SK-N-MC (cell line): ENCODE measurements around the gene CYFIP2.

Experiments
- DNase-seq: peaks from one replicate; pipeline ENCODE4 v3.0.0-alpha.2; 2011; ENCODE audit warnings: low read depth, low spot score
- H3K27ac ChIP-seq: fragments of 200-600 bp; sonication (generic); 2 replicates; pipeline ENCODE4 v1.5.1; 2016; ENCODE audit warnings: mixed run types
- H3K36me3 ChIP-seq: fragments of 200-600 bp; sonication (generic); 2 replicates; pipeline ENCODE4 v1.6.1; 2017; ENCODE audit warnings: antibody characterized with exemption, low read length, mixed read lengths; ENCODE audit not compliant: insufficient read depth
- H3K4me3 ChIP-seq: fragments of 200-600 bp; sonication (generic); 2 replicates; pipeline ENCODE4 v1.5.1; 2016
- H3K9ac ChIP-seq: fragments of 200-600 bp; sonication (generic); 2 replicates; pipeline ENCODE4 v1.8.0; 2017; ENCODE audit warnings: mixed run types, mixed read lengths; ENCODE audit not compliant: insufficient read length
- H3K9me3 ChIP-seq: fragments of 200-600 bp; sonication (generic); 2 replicates; pipeline ENCODE4 v1.6.1; 2017; ENCODE audit warnings: low read depth, mild to moderate bottlenecking, antibody characterized with exemption, low read length, moderate library complexity, mixed read lengths
- EZH2 ChIP-seq: fragments of 200-600 bp; sonication (generic); IDR thresholded peaks from one replicate; pipeline ENCODE4 v1.6.1; 2017; ENCODE audit warnings: antibody characterized with exemption
- FOXP2 ChIP-seq: optimal IDR thresholded peaks from 2 replicates; pipeline ENCODE3; 2011; ENCODE audit warnings: mild to moderate bottlenecking, moderate library complexity; ENCODE audit not compliant: insufficient read depth; ENCODE audit errors: extremely low read length, control extremely low read depth
- POLR2AphosphoS5 ChIP-seq: IDR thresholded peaks from 2 replicates; pipeline ENCODE4 v1.6.1; 2012; ENCODE audit warnings: mild to moderate bottlenecking, low read depth, low read length, borderline replicate concordance

CYFIP2 gene

GRCh38 chr5:157303023-157303422, 37.1 kb downstream of the CYFIP2 start:
- TF ChIP-seq FOXP2 (no peak), EZH2 (no peak), POLR2AphosphoS5 (no peak)
- DNase-seq, result no peak
- no peak overlapping the region for H3K4me3 ChIP-seq
- H3K36me3 ChIP-seq, result no peaks in the 10 kb centered on the region
- H3K9me3 ChIP-seq, result no peaks in the 10 kb centered on the region
- no peak overlapping the region for H3K9ac ChIP-seq
- H3K27ac ChIP-seq, result no peak overlapping the region

GRCh38 chr5:157303667-157304327, 37.9 kb downstream of the CYFIP2 start:
- no peak for DNase-seq
- Histone ChIP-seq H3K9me3 (no peaks in the 10 kb centered on the region), H3K27ac (no peak overlapping the region), H3K36me3 (no peaks in the 10 kb centered on the region), H3K9ac (no peak overlapping the region), H3K4me3 (no peak overlapping the region)
- TF ChIP-seq FOXP2 (no peak), POLR2AphosphoS5 (no peak), EZH2 (no peak)

GRCh38 chr5:157306081-157306480, 40.2 kb downstream of the CYFIP2 start:
- TF ChIP-seq POLR2AphosphoS5 (no peak), FOXP2 (no peak), EZH2 (no peak)
- no peaks in the 10 kb centered on the region for H3K9me3 ChIP-seq
- no peak overlapping the region for H3K9ac ChIP-seq
- H3K36me3 ChIP-seq, result no peaks in the 10 kb centered on the region
- DNase-seq, result no peak
- H3K4me3 ChIP-seq, result no peak overlapping the region
- H3K27ac ChIP-seq, result no peak overlapping the region

- no peaks in the 10 kb centered on the region for H3K9me3 ChIP-seq
- TF ChIP-seq FOXP2 (no peak), POLR2AphosphoS5 (no peak), EZH2 (no peak)
- no peak overlapping the region for H3K9ac ChIP-seq
- no peaks in the 10 kb centered on the region for H3K36me3 ChIP-seq
- no peak overlapping the region for H3K27ac ChIP-seq
- DNase-seq, result no peak
- H3K4me3 ChIP-seq, result no peak overlapping the region
Measured at GRCh38 chr5:157306692-157307471, 41.0 kb downstream of the CYFIP2 start.

GRCh38 chr5:157308836-157309465, 43.0 kb downstream of the CYFIP2 start:
- Histone ChIP-seq H3K9ac (no peak overlapping the region), H3K27ac (no peak overlapping the region), H3K9me3 (no peaks in the 10 kb centered on the region), H3K36me3 (no peaks in the 10 kb centered on the region), H3K4me3 (no peak overlapping the region)
- DNase-seq, result no peak
- TF ChIP-seq EZH2 (no peak), FOXP2 (no peak), POLR2AphosphoS5 (no peak)

- H3K36me3 ChIP-seq, result no peaks in the 10 kb centered on the region
- no peak overlapping the region for H3K9ac ChIP-seq
- no peak for TF ChIP-seq EZH2
- TF ChIP-seq FOXP2, result no peak
- TF ChIP-seq POLR2AphosphoS5, result no peak
- no peak for DNase-seq
- no peaks in the 10 kb centered on the region for H3K9me3 ChIP-seq
- no peak overlapping the region for H3K4me3 ChIP-seq
- no peak overlapping the region for H3K27ac ChIP-seq
Measured at GRCh38 chr5:157309796-157310195, 43.9 kb downstream of the CYFIP2 start.

GRCh38 chr5:157311595-157311994, 45.7 kb downstream of the CYFIP2 start:
- DNase-seq, result no peak
- no peak for TF ChIP-seq FOXP2
- TF ChIP-seq POLR2AphosphoS5, result no peak
- TF ChIP-seq EZH2, result no peak
- H3K9ac ChIP-seq, result no peak overlapping the region
- H3K27ac ChIP-seq, result no peak overlapping the region
- no peaks in the 10 kb centered on the region for H3K9me3 ChIP-seq
- no peak overlapping the region for H3K4me3 ChIP-seq
- no peaks in the 10 kb centered on the region for H3K36me3 ChIP-seq

- DNase-seq, result no peak
- TF ChIP-seq POLR2AphosphoS5 (no peak), FOXP2 (no peak), EZH2 (no peak)
- Histone ChIP-seq H3K4me3 (no peak overlapping the region), H3K9me3 (no peaks in the 10 kb centered on the region), H3K9ac (no peak overlapping the region), H3K27ac (no peak overlapping the region), H3K36me3 (no peaks in the 10 kb centered on the region)
Measured at GRCh38 chr5:157312492-157312891, 46.6 kb downstream of the CYFIP2 start.
